Thyroid gland (tissue), 4 donors: ENCODE results near the gene IFFO2.

Experiments
- CTCF ChIP-seq, 6 experiments: fragments of 200-600 bp in 3 of 6; fragments of 450-650 bp in 3 of 6; sonication (generic) in 3 of 6; IDR thresholded peaks; one replicate each; pipeline ENCODE4 v1.5.1; 2016 to 2019; ENCODE audit warnings: antibody characterized with exemption in 6 of 6, mild to moderate bottlenecking in 2 of 6, inconsistent platforms in 1 of 6, moderate library complexity in 1 of 6
- POLR2A ChIP-seq, 2 donors: fragments of 450-650 bp; IDR thresholded peaks; one replicate each; pipeline ENCODE4 v1.6.1; 2017; ENCODE audit warnings: antibody characterized with exemption in 2 of 2, mild to moderate bottlenecking in 2 of 2, moderate library complexity in 1 of 2

GRCh38 chr1:18938707-18939070, 17.8 kb downstream of the IFFO2 start:
- no peak for TF ChIP-seq CTCF (IDR thresholded peaks at IDR 0.05)
- no peak for TF ChIP-seq POLR2A (IDR thresholded peaks at IDR 0.05)
